Activated naive CD4-positive, alpha-beta T cell treated with anti-CD3 and anti-CD28 coated beads, Interleukin-2, amount 50 U/mL, for 24 hours (primary cell): Measurements from ENCODE around the gene PNPLA2.
A peak's percentile ranks its signal among the peaks of the same experiment; 100 is the strongest.

Experiments
- H3K27ac Mint-ChIP-seq: one replicate; pipeline ENCODE4 v1.8.0; 2021; ENCODE audit warnings: mild to moderate bottlenecking, mixed read lengths
- H3K27me3 Mint-ChIP-seq: one replicate; pipeline ENCODE4 v1.8.0; 2021; ENCODE audit warnings: mixed read lengths
- H3K36me3 Mint-ChIP-seq: one replicate; pipeline ENCODE4 v1.8.0; 2021; ENCODE audit warnings: mixed read lengths
- H3K4me1 Mint-ChIP-seq: one replicate; pipeline ENCODE4 v1.8.0; 2021; ENCODE audit warnings: mixed read lengths
- H3K4me3 Mint-ChIP-seq: one replicate; pipeline ENCODE4 v1.8.0; 2021; ENCODE audit warnings: mild to moderate bottlenecking, mixed read lengths
- H3K9me3 Mint-ChIP-seq: one replicate; pipeline ENCODE4 v1.8.0; 2021; ENCODE audit warnings: mixed read lengths

Gene PNPLA2

GRCh38 chr11:828506-829175, 9.9 kb downstream of the PNPLA2 start:
- no peaks in the 10 kb centered on the region for H3K36me3 Mint-ChIP-seq
- peaks cover 10% of the 10 kb centered on the region for H3K27me3 Mint-ChIP-seq
- H3K4me3 Mint-ChIP-seq, result peak overlapping the region; percentile 65
- peaks cover 32% of the 10 kb centered on the region for H3K4me1 Mint-ChIP-seq
- H3K9me3 Mint-ChIP-seq, result no peaks in the 10 kb centered on the region
- peak overlapping the region; percentile 35 for H3K27ac Mint-ChIP-seq

GRCh38 chr11:829176-829846, 10.6 kb downstream of the PNPLA2 start:
- H3K27me3 Mint-ChIP-seq, result peaks cover 10% of the 10 kb centered on the region
- H3K9me3 Mint-ChIP-seq, result no peaks in the 10 kb centered on the region
- peak overlapping the region; percentile 35 for H3K27ac Mint-ChIP-seq
- H3K4me3 Mint-ChIP-seq, result peak overlapping the region; percentile 39
- H3K36me3 Mint-ChIP-seq, result no peaks in the 10 kb centered on the region
- H3K4me1 Mint-ChIP-seq, result peaks cover 38% of the 10 kb centered on the region

DNA sequence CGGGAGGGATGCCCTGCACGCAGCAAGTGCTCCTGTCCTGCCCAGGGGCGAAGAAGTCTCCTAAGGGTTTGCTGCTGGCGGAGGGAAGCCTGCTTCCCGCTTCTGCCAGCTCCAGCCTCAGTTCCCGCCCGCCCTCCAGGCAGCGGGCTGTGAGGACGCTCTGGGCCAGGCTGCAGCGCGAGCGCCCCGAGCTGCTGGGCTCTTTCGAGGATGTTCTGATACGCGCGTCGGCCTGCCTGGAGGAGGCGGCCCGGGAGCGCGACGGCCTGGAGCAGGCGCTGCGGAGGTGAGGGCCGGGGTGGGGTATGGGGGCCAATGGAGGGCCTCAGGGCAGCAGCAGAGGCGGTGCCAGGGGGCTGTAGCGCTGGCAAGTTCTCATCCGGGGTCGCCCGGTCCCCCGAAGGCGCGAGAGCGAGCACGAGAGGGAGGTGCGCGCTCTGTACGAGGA, 11.2 kb downstream of the PNPLA2 start:
- Mint-ChIP-seq H3K36me3 (no peaks in the 10 kb centered on the region), H3K27me3 (peaks cover 10% of the 10 kb centered on the region), H3K4me3 (peak overlapping the region; percentile 39), H3K9me3 (no peaks in the 10 kb centered on the region), H3K27ac (no peak overlapping the region), H3K4me1 (peaks cover 39% of the 10 kb centered on the region)

DNA sequence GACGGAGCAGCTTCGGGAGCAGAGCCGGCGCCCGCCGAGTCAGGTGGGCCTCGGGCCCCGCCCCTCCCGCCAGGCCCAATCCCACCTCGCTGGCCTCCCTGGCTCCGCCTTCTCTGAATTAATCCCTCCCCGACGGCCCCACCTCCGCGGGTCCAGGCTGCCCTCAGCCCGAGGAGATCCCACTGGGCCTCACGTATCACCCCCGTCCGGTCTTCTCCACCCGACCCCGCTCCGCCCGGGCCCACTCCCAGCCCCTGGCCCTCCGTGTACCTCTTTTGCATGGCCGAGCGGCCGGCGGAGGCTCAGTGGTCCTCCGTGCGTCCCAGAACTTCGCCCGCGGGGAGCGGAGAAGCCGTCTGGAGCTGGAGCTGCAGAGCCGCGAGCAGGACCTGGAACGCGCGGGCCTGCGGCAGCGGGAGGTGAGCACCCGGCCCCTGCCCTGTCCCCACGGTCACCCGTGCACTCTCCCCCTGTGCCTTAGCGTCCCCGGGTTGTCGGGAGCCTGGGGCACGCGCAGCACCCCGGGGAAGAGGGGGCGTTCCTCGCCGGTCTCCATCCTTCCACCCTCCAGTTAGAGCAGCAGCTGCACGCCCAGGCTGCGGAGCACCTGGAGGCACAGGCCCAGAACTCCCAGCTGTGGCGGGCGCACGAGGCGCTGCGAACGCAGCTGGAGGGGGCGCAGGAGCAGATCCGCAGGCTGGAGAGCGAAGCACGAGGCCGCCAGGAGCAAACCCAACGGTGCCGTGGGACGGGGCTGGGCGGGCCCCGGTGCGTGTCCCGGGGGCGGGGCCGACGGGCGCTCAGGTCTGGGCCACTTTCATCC, 11.8 kb downstream of the PNPLA2 start:
- Mint-ChIP-seq H3K27ac (no peak overlapping the region), H3K27me3 (peaks cover 10% of the 10 kb centered on the region), H3K9me3 (no peaks in the 10 kb centered on the region), H3K4me1 (peaks cover 39% of the 10 kb centered on the region), H3K36me3 (no peaks in the 10 kb centered on the region), H3K4me3 (peak overlapping the region; percentile 39)

- Mint-ChIP-seq H3K36me3 (no peaks in the 10 kb centered on the region), H3K4me3 (peak overlapping the region; percentile 62), H3K4me1 (peaks cover 39% of the 10 kb centered on the region), H3K9me3 (no peaks in the 10 kb centered on the region), H3K27me3 (peaks cover 10% of the 10 kb centered on the region), H3K27ac (no peak overlapping the region)
Measured at GRCh38 chr11:831118-831864, 12.6 kb downstream of the PNPLA2 start.

DNA sequence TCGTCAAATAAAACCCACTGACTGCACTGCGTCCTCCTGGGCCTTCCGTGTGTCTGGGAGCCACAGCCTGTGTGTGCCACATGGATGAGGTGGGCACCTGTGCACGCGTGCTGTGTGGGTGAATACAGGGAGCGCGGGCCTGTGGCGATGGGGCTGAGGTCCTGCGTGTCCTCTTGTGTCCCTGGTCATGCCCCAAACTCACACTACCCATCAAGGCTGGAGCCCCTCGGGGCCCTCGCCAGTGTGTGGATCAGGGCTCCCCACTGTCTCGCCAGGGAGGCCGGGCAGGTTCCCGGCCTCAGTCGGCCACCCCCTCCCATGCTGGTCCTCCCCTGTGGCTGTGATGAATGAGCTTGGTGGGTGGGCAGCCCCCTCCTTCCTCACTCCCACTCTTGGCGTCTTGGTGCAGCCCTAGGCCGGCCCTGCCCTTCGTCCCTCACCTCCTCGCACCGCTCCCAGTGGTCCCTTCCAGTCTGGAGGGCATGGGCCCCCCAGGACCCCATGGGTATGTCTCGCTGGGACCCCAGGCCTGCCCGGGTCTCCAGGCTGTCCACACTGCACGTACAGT, 13.3 kb downstream of the PNPLA2 start:
- Mint-ChIP-seq H3K27ac (no peak overlapping the region), H3K36me3 (no peaks in the 10 kb centered on the region), H3K4me3 (peak overlapping the region; percentile 62), H3K27me3 (peaks cover 10% of the 10 kb centered on the region), H3K4me1 (peaks cover 35% of the 10 kb centered on the region), H3K9me3 (no peaks in the 10 kb centered on the region)

- H3K36me3 Mint-ChIP-seq, result no peaks in the 10 kb centered on the region
- H3K27ac Mint-ChIP-seq, result no peak within 1 kb of the TSS
- peaks cover 34% of the 10 kb centered on the region for H3K4me1 Mint-ChIP-seq
- no peaks in the 10 kb centered on the region for H3K9me3 Mint-ChIP-seq
- H3K27me3 Mint-ChIP-seq, result peaks cover 9% of the 10 kb centered on the region
- H3K4me3 Mint-ChIP-seq, result peak within 1 kb of the TSS; percentile 62
Measured at GRCh38 chr11:832529-833113, 13.9 kb downstream of the PNPLA2 start, which contains the start of gene CD151. TSS of gene CD151 (plus strand) at chr11:832952. CDS start at chr11:836070, 3,118 bp downstream.

- H3K9me3 Mint-ChIP-seq, result no peaks in the 10 kb centered on the region
- H3K4me1 Mint-ChIP-seq, result peaks cover 28% of the 10 kb centered on the region
- no peaks in the 10 kb centered on the region for H3K36me3 Mint-ChIP-seq
- no peak overlapping the region for H3K27ac Mint-ChIP-seq
- H3K4me3 Mint-ChIP-seq, result peak overlapping the region; percentile 44
- H3K27me3 Mint-ChIP-seq, result peaks cover 5% of the 10 kb centered on the region
Measured at GRCh38 chr11:833114-833791, 14.5 kb downstream of the PNPLA2 start.

- Mint-ChIP-seq H3K36me3 (no peaks in the 10 kb centered on the region), H3K4me3 (peak overlapping the region; percentile 44), H3K9me3 (no peaks in the 10 kb centered on the region), H3K4me1 (peaks cover 26% of the 10 kb centered on the region), H3K27me3 (peaks cover 4% of the 10 kb centered on the region), H3K27ac (no peak overlapping the region)
Measured at GRCh38 chr11:833849-834311, 15.2 kb downstream of the PNPLA2 start.

DNA sequence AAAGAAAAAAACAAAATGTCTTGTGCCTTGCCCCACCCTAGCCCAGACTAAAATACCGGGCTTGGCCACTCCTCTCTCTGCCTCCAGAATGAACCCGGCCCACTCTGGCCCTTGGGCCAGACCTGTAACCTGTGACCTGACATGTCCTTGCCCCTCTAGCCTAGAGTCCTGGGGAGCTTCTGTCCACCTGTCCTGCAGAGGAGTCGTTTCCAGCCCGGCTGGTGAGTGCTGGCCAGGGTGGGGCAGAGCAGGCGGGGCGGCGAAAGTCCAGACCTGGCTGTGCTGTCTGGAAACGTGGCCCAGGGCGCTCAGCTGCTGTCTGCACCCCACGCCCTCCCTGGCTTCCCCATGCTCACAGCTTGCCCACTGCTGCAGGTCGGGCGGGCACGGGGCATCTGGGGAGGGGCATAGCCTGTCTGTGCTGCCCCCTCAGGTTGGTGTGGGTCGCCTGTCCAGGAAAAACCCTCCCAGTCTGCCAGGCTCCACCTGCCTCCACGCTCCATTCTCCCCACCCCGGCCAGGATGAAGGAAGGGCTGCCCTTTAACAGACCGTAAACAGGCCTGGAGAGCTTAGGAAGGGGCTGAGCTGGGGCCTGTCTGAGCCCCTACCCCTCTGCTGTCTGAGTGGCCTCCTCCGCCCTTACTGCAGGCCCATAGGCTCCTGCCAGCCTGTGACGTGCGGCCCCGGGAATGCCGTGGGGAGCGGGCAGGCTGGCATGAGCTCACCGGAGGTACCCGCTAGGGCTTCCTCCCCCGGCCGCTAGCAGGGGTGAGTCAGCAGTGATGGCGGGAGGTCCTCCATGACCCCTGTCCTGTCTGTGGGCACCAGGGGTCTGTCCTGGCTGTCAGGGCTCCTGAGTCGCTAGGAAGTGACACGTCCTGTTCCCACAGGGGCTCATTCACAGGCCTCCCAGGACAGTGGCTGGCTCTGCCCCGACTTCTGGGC, 15.9 kb downstream of the PNPLA2 start:
- no peak overlapping the region for H3K27ac Mint-ChIP-seq
- no peaks in the 10 kb centered on the region for H3K36me3 Mint-ChIP-seq
- H3K4me1 Mint-ChIP-seq, result peaks cover 18% of the 10 kb centered on the region
- no peaks in the 10 kb centered on the region for H3K9me3 Mint-ChIP-seq
- peaks cover 2% of the 10 kb centered on the region for H3K27me3 Mint-ChIP-seq
- H3K4me3 Mint-ChIP-seq, result no peak overlapping the region

- Mint-ChIP-seq H3K27me3 (peaks cover 2% of the 10 kb centered on the region), H3K4me1 (peaks cover 24% of the 10 kb centered on the region), H3K4me3 (no peak overlapping the region), H3K27ac (no peak overlapping the region), H3K9me3 (no peaks in the 10 kb centered on the region), H3K36me3 (no peaks in the 10 kb centered on the region)
Measured at GRCh38 chr11:836274-836673, 17.6 kb downstream of the PNPLA2 start.

DNA sequence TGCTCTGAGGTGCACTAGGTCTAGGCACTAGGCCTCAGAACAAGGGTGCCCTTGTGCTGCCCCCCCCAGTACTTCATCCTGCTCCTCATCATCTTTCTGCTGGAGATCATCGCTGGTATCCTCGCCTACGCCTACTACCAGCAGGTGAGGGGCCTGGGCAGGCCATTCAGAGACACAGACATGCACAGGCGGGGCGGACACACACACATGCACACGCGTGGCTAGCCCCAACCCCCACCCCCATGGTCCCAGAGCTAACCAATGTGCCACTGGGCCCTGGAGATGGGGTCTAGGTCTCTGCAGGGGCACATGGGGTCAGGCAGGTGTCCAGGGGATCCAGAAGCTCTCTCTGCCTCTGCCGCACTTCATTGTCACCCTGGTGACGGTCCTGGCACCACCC, 18.0 kb downstream of the PNPLA2 start:
- Mint-ChIP-seq H3K27ac (no peak overlapping the region), H3K9me3 (no peaks in the 10 kb centered on the region), H3K4me1 (peaks cover 19% of the 10 kb centered on the region), H3K36me3 (no peaks in the 10 kb centered on the region), H3K4me3 (no peak overlapping the region), H3K27me3 (peaks cover 1% of the 10 kb centered on the region)

- Mint-ChIP-seq H3K4me1 (peaks cover 18% of the 10 kb centered on the region), H3K27me3 (no peaks in the 10 kb centered on the region), H3K27ac (no peak overlapping the region), H3K36me3 (no peaks in the 10 kb centered on the region), H3K4me3 (no peak overlapping the region), H3K9me3 (no peaks in the 10 kb centered on the region)
Measured at GRCh38 chr11:837189-837989, 18.7 kb downstream of the PNPLA2 start.
